AG04449 (cell line): ENCODE results near the gene UPP1.

Source experiments
- CTCF ChIA-PET: fragments of 350-600 bp; formaldehyde crosslinking; extraction: SDS; loops from one replicate; lab custom pipeline; 2021; ENCODE audit warnings: antibody characterized with exemption; lab: Yijun Ruan, JAX
- POLR2A ChIA-PET: fragments of 400-600, 350-600 bp; formaldehyde crosslinking; extraction: SDS; loops from one replicate; lab custom pipeline; 2020; ENCODE audit warnings: antibody characterized with exemption, inconsistent platforms; lab: Yijun Ruan, JAX
- DNase-seq: peaks from one replicate; pipeline ENCODE4 v3.0.0-alpha.2; 2010; ENCODE audit warnings: low read depth, low spot score
- H3K4me3 ChIP-seq: 2 replicates; pipeline ENCODE4 v1.5.1; 2011; ENCODE audit warnings: low read depth, mild to moderate bottlenecking, control low read depth, low read length
- CTCF ChIP-seq: IDR thresholded peaks from one replicate; pipeline ENCODE4 v1.5.1; 2011; ENCODE audit warnings: mild to moderate bottlenecking, moderate library complexity, low read length, control low read depth, inconsistent platforms; ENCODE audit not compliant: insufficient read depth; ENCODE audit errors: missing control alignments

Gene UPP1

GRCh38 chr7:48148311-48148710 is 59.2 kb downstream of the UPP1 start:
- TF ChIP-seq CTCF, result no peak
- no peak for DNase-seq
- ChIA-PET CTCF (interaction anchor here (1.4 to 2.1 kb wide), 3 partner anchors 8 to 157 kb away, joined by 4 to 7 read pairs (median 4); no protein-coding TSS in a partner anchor), POLR2A (no interaction called here)
- H3K4me3 ChIP-seq, result no peak overlapping the region

GRCh38 chr7:48149058-48149457 is 60.0 kb downstream of the UPP1 start:
- H3K4me3 ChIP-seq, result no peak overlapping the region
- CTCF ChIA-PET, result interaction anchor here (2.0 to 14.3 kb wide), 2 partner anchors 158 to 203 kb away, joined by 8 to 240 read pairs; partner anchors contain the start of gene PKD1L1
- TF ChIP-seq CTCF, result no peak
- no peak for DNase-seq
- POLR2A ChIA-PET, result no interaction called here

GRCh38 chr7:48150086-48150485 is 61.0 kb downstream of the UPP1 start:
- ChIA-PET CTCF (interaction anchor here (1.0 to 14.3 kb wide), 4 partner anchors 39 to 204 kb away, joined by 3 to 240 read pairs (median 6); partner anchors contain the start of gene PKD1L1), POLR2A (no interaction called here)
- no peak overlapping the region for H3K4me3 ChIP-seq
- no peak for TF ChIP-seq CTCF
- DNase-seq, result no peak

GRCh38 chr7:48154792-48155413 is 65.8 kb downstream of the UPP1 start:
- ChIA-PET CTCF (interaction anchor here (0.5 to 14.3 kb wide), 42 partner anchors 11 to 330 kb away, joined by 3 to 240 read pairs (median 5); partner anchors contain the start of genes ABCA13 and PKD1L1), POLR2A (interaction anchor here (1.1 kb wide), 1 partner anchor 210 kb away, joined by 3 read pairs; no protein-coding TSS in a partner anchor)
- TF ChIP-seq CTCF, result peak; percentile 73
- H3K4me3 ChIP-seq, result no peak overlapping the region
- no peak for DNase-seq
